K562 (cell line): ENCODE data around the gene ARHGAP12. TPM values are rescaled to one million over a fixed set of nuclear protein-coding genes. Genes with fewer than 3 reads are reported as not detected.

Experiments
- ATAC-seq: fragments of 200-7000 bp; cut with Tn5 transposase; 3 replicates; pipeline ENCODE4 v1.9.1; 2020; ENCODE audit warnings: moderate library complexity
- BruUV-seq: library from RNA; stranded (reverse); fragments of 400-500 nt; replicated peaks from 2 replicates; lab custom pipeline; 2021; lab: Mats Ljungman, UMichigan
- CTCF ChIA-PET: fragments of 300-600 bp; formaldehyde crosslinking; extraction: SDS; loops from one replicate; lab custom pipeline; 2021; ENCODE audit warnings: low intra/inter-chr PET ratio; lab: Yijun Ruan, JAX
- POLR2A ChIA-PET: fragments of 300-600, 350-650 bp; sonication (Branson Sonifier 250); formaldehyde crosslinking; extraction: SDS; loops from one replicate; lab custom pipeline; 2021; ENCODE audit warnings: antibody characterized with exemption, inconsistent platforms; lab: Yijun Ruan, JAX
- DNase-seq, 4 experiments: peaks; one replicate each; pipeline versions ENCODE4 v3.0.0 to v3.0.0-alpha.2; 2011 to 2018; ENCODE audit warnings: low spot score in 3 of 4, mixed read lengths in 3 of 4; ENCODE audit errors: extremely low read depth in 1 of 4
- FAIRE-seq: peaks from 2 replicates; lab custom pipeline; 2011; peaks lifted over from hg19 to GRCh38; lab: Jason Lieb, UNC
- H2AFZ ChIP-seq: 2 replicates; pipeline ENCODE4 v1.6.0; 2011; ENCODE audit warnings: low read depth, low read length, control low read depth, inconsistent platforms
- H3K27ac ChIP-seq: fragments of 200-600 bp; 3 replicates; pipeline ENCODE4 v1.8.0; 2011; ENCODE audit warnings: low read depth, mild to moderate bottlenecking, control low read depth, inconsistent platforms, low read length, moderate library complexity, mixed read lengths; ENCODE audit errors: extremely low read depth
- H3K27me3 ChIP-seq, 2 experiments: fragments of 300-600 bp in 1 of 2; 2 replicates in 1 of 2; 3 replicates in 1 of 2; pipeline versions ENCODE4 v1.6.0 to v1.8.0; 2011; ENCODE audit warnings: inconsistent platforms in 2 of 2, low read length in 2 of 2, mild to moderate bottlenecking in 1 of 2, mixed read lengths in 1 of 2, moderate library complexity in 1 of 2; ENCODE audit not compliant: control insufficient read depth in 2 of 2, insufficient read depth in 2 of 2
- H3K36me3 ChIP-seq: fragments of 300-600 bp; 3 replicates; pipeline ENCODE4 v1.8.0; 2011; ENCODE audit warnings: mild to moderate bottlenecking, low read length, inconsistent platforms; ENCODE audit not compliant: control insufficient read depth, insufficient read depth
- H3K4me1 ChIP-seq, 2 experiments: fragments of 200-600 bp in 1 of 2; replicated peaks in 1 of 2; 2 replicates in 1 of 2; 3 replicates in 1 of 2; pipeline versions ENCODE4 v1.5.1 to v1.8.0; 2011; ENCODE audit warnings: inconsistent platforms in 2 of 2, low read length in 2 of 2, mild to moderate bottlenecking in 1 of 2, mixed read lengths in 1 of 2, moderate library complexity in 1 of 2; ENCODE audit not compliant: control insufficient read depth in 2 of 2, insufficient read depth in 2 of 2
- H3K4me2 ChIP-seq: 2 replicates; pipeline ENCODE4 v1.6.1; 2011; ENCODE audit warnings: low read length, control low read depth, inconsistent platforms, mixed read lengths; ENCODE audit not compliant: insufficient read depth
- H3K4me3 ChIP-seq: fragments of 200-600 bp; sonication (generic), shearing (Covaris generic); 2 replicates; pipeline ENCODE4 v1.5.1; 2016; ENCODE audit warnings: control low read depth, inconsistent platforms
- H3K79me2 ChIP-seq: fragments of 200-600 bp; 3 replicates; pipeline ENCODE4 v1.8.0; 2011; ENCODE audit warnings: low read length, inconsistent platforms; ENCODE audit not compliant: control insufficient read depth, insufficient read depth
- H3K9ac ChIP-seq, 2 experiments: 2 replicates each; pipeline versions ENCODE4 v1.6.0 to v1.6.1; 2011; ENCODE audit warnings: low read depth in 2 of 2, low read length in 2 of 2, control low read depth in 1 of 2, inconsistent platforms in 1 of 2, mild to moderate bottlenecking in 1 of 2, mixed read lengths in 1 of 2; ENCODE audit not compliant: insufficient read depth in 1 of 2
- H3K9me1 ChIP-seq: one replicate; pipeline ENCODE4 v1.6.0; 2011; ENCODE audit warnings: inconsistent platforms, mild to moderate bottlenecking, low read length, moderate library complexity; ENCODE audit not compliant: control insufficient read depth, insufficient read depth
- H3K9me3 ChIP-seq: replicated peaks from 2 replicates; pipeline ENCODE4 v1.5.1; 2011; ENCODE audit warnings: low read depth, low read length, inconsistent platforms; ENCODE audit not compliant: control insufficient read depth, insufficient read depth
- H4K20me1 ChIP-seq: replicated peaks from 2 replicates; pipeline ENCODE4 v1.6.1; 2011; ENCODE audit warnings: low read length, inconsistent platforms, mixed read lengths; ENCODE audit not compliant: control insufficient read depth, insufficient read depth
- HNRNPK ChIP-seq: fragments of 200-400 bp; formaldehyde crosslinking; IDR thresholded peaks from one replicate; pipeline ENCODE4 v1.6.1; 2018; ENCODE audit warnings: mild to moderate bottlenecking, low read depth, low read length; ENCODE audit not compliant: poor library complexity, severe bottlenecking
- MEIS2 ChIP-seq: fragments of 450-650 bp; IDR thresholded peaks from 2 replicates; pipeline ENCODE4 v1.6.1; 2014; ENCODE audit warnings: mild to moderate bottlenecking; ENCODE audit not compliant: partially characterized antibody
- MYNN ChIP-seq, 2 experiments: sonication (generic); formaldehyde crosslinking in 1 of 2; IDR thresholded peaks; 2 replicates each; pipeline versions ENCODE4 v1.5.0 to v1.6.1; 2016 to 2020; ENCODE audit warnings: antibody characterized with exemption in 1 of 2, missing genetic modification reagents in 1 of 2
- SIN3A ChIP-seq, 2 experiments: fragments of 150-350 bp in 1 of 2; IDR thresholded peaks; 2 replicates each; pipeline ENCODE4 v1.6.1; 2011 to 2016; ENCODE audit warnings: borderline replicate concordance in 2 of 2, low read depth in 2 of 2, low read length in 2 of 2, mild to moderate bottlenecking in 2 of 2, moderate library complexity in 2 of 2; ENCODE audit not compliant: control insufficient read depth in 1 of 2
- WGBS: fragments of 100-300 bp; shearing (Covaris generic); methylation state at CpG from one replicate; pipeline ENCODE4 v1.1.6; 2016; ENCODE audit warnings: low coverage, mixed read lengths; ENCODE audit not compliant: insufficient coverage; ENCODE audit errors: missing lambda C conversion rate; 5-methylcytosine and 5-hydroxymethylcytosine counted together
- in situ Hi-C: fragments of 300-500 bp; cut with MboI; formaldehyde crosslinking; loops from 4 replicates; pipeline ENCODE4 v1.15.0; 2018; ENCODE audit warnings: inconsistent platforms, mixed read lengths
- intact Hi-C: fragments of 100-400 bp; cut with micrococcal nuclease; formaldehyde crosslinking; loops from 2 replicates; pipeline ENCODE4 v1.14.2; 2022
- polyA plus RNA-seq, 8 experiments: library from polyadenylated mRNA; depleted of rRNA in 4 of 8; stranded (reverse) in 5 of 8; unstranded in 3 of 8; fragments of >200 nt; fragmentation: Nextera tagmentation in 2 of 8; fragmentation: Illumina TruSeq in 1 of 8; extraction: Ambion mirVana in 2 of 8; extraction: Trizol in 1 of 8; gene quantifications; 2 replicates each; pipeline versions ENCODE4 v1.2.1 to v1.2.3, GENCODE V29; 2011 to 2014; ENCODE audit warnings: inconsistent platforms in 1 of 8, missing spikeins in 1 of 8
- total RNA-seq, 7 experiments: library from RNA; depleted of rRNA in 6 of 7; stranded (reverse); fragments of >200 nt in 6 of 7; fragmentation: Illumina TruSeq in 2 of 7; extraction: Trizol in 2 of 7; gene quantifications; 2 replicates each; pipeline versions ENCODE4 v1.2.1 to v1.2.3, GENCODE V29; 2011 to 2021; ENCODE audit warnings: low replicate concordance in 1 of 7
- TF ChIP-seq, protein P1 (sequence below), 2 experiments: IDR thresholded peaks in 1 of 2; conservative IDR thresholded peaks in 1 of 2; 2 replicates each; pipeline ENCODE4 v1.6.1; 2016; ENCODE audit warnings: low read depth in 2 of 2, mild to moderate bottlenecking in 1 of 2, missing compliant biosample characterization in 1 of 2, missing genetic modification characterization in 1 of 2, moderate library complexity in 1 of 2

Gene ARHGAP12
- total and polyA plus RNA-seq, 9 of the 15 experiments (the other 6 are each of a cell fraction or from before 2014, with no cell fraction given): 4.4 to 18.7 (median 10.1) TPM

DNA sequence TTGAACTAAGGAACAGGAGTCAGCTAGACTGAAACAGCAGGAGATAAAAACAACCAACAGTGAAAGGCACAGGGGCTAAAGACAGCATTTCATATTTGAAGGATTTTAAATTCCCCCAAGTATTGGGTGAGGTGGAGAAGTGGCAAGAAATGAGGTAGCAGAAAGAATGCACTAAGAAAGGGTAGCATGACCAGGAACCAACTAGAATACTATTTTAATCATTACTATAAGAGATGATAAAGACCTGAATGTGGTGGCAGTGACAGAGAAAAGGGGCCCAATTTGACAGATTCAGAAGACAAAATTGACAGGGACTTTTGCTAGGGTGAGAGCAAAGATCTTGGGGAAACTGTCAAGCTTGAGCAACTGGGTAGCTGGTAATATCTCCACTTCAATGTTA, 94.9 kb downstream of the ARHGAP12 start (continued):
- TF ChIP-seq HNRNPK: no peak
- no peak for TF ChIP-seq MYNN (IDR thresholded peaks at IDR 0.05)
- TF ChIP-seq MYNN (CRISPR knock-in tag; IDR thresholded peaks at IDR 0.05): no peak

DNA sequence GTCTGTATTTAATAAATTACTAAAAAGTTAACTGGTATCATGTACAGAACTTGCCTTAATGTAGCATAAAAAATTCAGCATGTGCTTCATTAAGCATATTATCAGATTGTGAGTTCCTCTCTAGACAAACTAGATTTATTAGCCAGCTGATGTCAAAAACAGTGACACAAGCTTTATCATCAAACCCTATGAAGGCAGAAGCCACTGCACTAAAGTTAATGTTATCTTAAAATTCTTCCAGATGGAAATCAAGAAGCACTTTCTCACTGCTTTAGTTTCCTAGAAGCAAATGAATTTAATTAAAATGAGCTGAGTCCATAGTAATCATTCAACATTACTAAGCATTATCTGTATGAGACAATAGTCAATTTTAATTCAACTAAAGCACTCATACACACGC, 96.4 kb downstream of the ARHGAP12 start:
- H3K4me1 ChIP-seq: no peaks in the 10 kb centered on the region
- no peaks in the 10 kb centered on the region for H3K27me3 ChIP-seq
- no peak overlapping the region for H3K9ac ChIP-seq
- H2AFZ ChIP-seq: no peak overlapping the region
- 70% methylated on average over 1 of the region's 1 CpG for WGBS
- ChIA-PET POLR2A (no interaction called here), CTCF (no interaction called here)
- DNase-seq: no peak
- no peaks in the 10 kb centered on the region for H3K79me2 ChIP-seq
- no peak for ATAC-seq
- in situ Hi-C loops (no loop called here), intact Hi-C loops (no loop called here)
- no peaks in the 10 kb centered on the region for H4K20me1 ChIP-seq
- no peaks in the 10 kb centered on the region for H3K9me1 ChIP-seq
- BruUV-seq: no TSS peak
- no peaks in the 10 kb centered on the region for H3K9me3 ChIP-seq
- TF ChIP-seq, protein P1, sequence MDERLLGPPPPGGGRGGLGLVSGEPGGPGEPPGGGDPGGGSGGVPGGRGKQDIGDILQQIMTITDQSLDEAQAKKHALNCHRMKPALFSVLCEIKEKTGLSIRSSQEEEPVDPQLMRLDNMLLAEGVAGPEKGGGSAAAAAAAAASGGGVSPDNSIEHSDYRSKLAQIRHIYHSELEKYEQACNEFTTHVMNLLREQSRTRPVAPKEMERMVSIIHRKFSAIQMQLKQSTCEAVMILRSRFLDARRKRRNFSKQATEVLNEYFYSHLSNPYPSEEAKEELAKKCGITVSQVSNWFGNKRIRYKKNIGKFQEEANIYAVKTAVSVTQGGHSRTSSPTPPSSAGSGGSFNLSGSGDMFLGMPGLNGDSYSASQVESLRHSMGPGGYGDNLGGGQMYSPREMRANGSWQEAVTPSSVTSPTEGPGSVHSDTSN (CRISPR knock-in tag; IDR thresholded peaks at IDR 0.05; ENCODE audit: low read depth): no peak
- TF ChIP-seq, protein P1 (tag; conservative IDR thresholded peaks at IDR 0.05; ENCODE audit: low read depth): peak; percentile 69
- TF ChIP-seq SIN3A (IDR thresholded peaks at IDR 0.05; ENCODE audit: borderline replicate concordance in 2 of 2, control insufficient read depth in 1 of 2, low read depth in 2 of 2, low read length in 2 of 2): no peak
- TF ChIP-seq MEIS2: peak; percentile 23
- H3K4me3 ChIP-seq: no peak overlapping the region
- FAIRE-seq: no peak
- no peak overlapping the region for H3K4me2 ChIP-seq
- no peak overlapping the region for H3K27ac ChIP-seq
- 0 out of 3 replicates have a peak, but pooled peaks cover 2% of the 10 kb centered on the region for H3K36me3 ChIP-seq
